H1 (cell line): ENCODE measurements around the gene NECTIN1. TPM values are rescaled to one million over a fixed set of nuclear protein-coding genes. Genes with fewer than 3 reads are reported as not detected.

Source experiments
- polyA plus RNA-seq, 7 experiments: library from polyadenylated mRNA; depleted of rRNA in 3 of 7; stranded (reverse) in 5 of 7; unstranded in 2 of 7; fragments of >200 nt in 5 of 7; fragments of 200-250 nt in 2 of 7; gene quantifications; 1 replicate in 5 of 7; 2 replicates in 1 of 7; 4 replicates in 1 of 7; pipeline versions ENCODE4 v1.2.1 to v1.2.3, GENCODE V29; 2011 to 2013; ENCODE audit warnings: missing spikeins in 2 of 7, mixed read lengths in 2 of 7
- total RNA-seq: library from RNA; stranded (reverse); fragmentation: NEBNext Ultra II Directional; extraction: Animal tissue kit (Norgen Biotek cat#: 25700); gene quantifications from 2 replicates; pipeline ENCODE4 v1.2.1, GENCODE V29; 2021
- TF ChIP-seq, protein P1 (sequence below), 3 experiments: IDR thresholded peaks; 1 replicate in 2 of 3; 2 replicates in 1 of 3; pipeline versions ENCODE4 v1.5.1 to v1.6.1; 2011; ENCODE audit warnings: low read length in 3 of 3, mild to moderate bottlenecking in 3 of 3, inconsistent platforms in 2 of 3, low read depth in 1 of 3, moderate library complexity in 1 of 3; ENCODE audit not compliant: insufficient read depth in 1 of 3; ENCODE audit errors: control extremely low read depth in 1 of 3

NECTIN1 gene
- total and polyA plus RNA-seq, 2 of the 8 experiments (the other 6 are each of a cell fraction or from before 2014, with no cell fraction given), result 43.2 to 97.7 TPM

DNA sequence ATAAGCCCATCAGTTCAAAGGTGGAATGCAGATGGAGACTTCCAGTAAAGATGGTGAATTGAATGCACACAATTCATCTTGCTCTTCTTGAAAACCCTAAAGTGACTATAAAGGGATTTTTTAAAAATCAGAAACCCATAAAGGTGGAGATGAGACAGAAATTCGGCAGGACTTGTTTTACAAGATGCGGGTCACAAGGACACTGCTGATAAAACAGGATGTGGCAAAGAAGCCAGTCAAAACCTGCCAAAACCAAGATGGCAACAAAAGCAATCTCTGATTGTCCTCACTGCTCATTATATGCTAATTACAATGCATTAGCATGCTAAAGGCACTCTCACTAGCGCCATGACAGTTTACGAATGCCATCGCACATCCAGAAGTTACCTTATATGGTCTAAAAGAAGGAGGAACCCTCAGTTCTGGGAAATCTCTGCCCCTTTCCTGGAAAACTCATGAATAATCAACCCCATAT is 137.1 kb downstream of the NECTIN1 start (continued):
- TF ChIP-seq, protein P1, sequence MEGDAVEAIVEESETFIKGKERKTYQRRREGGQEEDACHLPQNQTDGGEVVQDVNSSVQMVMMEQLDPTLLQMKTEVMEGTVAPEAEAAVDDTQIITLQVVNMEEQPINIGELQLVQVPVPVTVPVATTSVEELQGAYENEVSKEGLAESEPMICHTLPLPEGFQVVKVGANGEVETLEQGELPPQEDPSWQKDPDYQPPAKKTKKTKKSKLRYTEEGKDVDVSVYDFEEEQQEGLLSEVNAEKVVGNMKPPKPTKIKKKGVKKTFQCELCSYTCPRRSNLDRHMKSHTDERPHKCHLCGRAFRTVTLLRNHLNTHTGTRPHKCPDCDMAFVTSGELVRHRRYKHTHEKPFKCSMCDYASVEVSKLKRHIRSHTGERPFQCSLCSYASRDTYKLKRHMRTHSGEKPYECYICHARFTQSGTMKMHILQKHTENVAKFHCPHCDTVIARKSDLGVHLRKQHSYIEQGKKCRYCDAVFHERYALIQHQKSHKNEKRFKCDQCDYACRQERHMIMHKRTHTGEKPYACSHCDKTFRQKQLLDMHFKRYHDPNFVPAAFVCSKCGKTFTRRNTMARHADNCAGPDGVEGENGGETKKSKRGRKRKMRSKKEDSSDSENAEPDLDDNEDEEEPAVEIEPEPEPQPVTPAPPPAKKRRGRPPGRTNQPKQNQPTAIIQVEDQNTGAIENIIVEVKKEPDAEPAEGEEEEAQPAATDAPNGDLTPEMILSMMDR (IDR thresholded peaks at IDR 0.05; ENCODE audit: control extremely low read depth in 1 of 3, insufficient read depth in 1 of 3, low read depth in 1 of 3, low read length in 3 of 3), result no peak
